Metanephros (tissue), 2 donors: ENCODE results near the gene ST7. TPM values are rescaled to one million over a fixed set of nuclear protein-coding genes. Genes with fewer than 3 reads are reported as not detected.

Source experiments
- small RNA-seq: library from RNA; depleted of rRNA; stranded (forward); fragments of <200 nt; gene quantifications from one replicate; pipeline ENCODE3, GENCODE V24; 2014; ENCODE audit warnings: low replicate concordance
- total RNA-seq: library from RNA; depleted of rRNA; stranded (reverse); fragments of >200 nt; gene quantifications from one replicate; pipeline ENCODE4 v1.2.3, GENCODE V29; 2014

Gene ST7
- 20.7 TPM for total RNA-seq

GRCh38 chr7:116953372-116953905, at the start of gene ST7:
TSS of gene ST7 (plus strand) at chr7:116953501. CDS start at chr7:116953541, 40 bp downstream.

Small RNAs within 50 kb of the gene (small RNA-seq; reads per million reads assigned to genes)
- gene AC002542.1 (not detected), gene MTCYBP6 (not detected), gene RF00019 (not detected), gene RF02179 (not detected), gene RF02180 (not detected), gene RF02181 (not detected), gene RF02183 (not detected), gene RF02184 (not detected), gene RF02185 (not detected), gene RF02188 (not detected), gene RNA5SP239 (not detected)

Other genes starting within 250 kb of the ST7 start
- gene CAPZA2, start 90.9 kb upstream of the ST7 start, total RNA-seq: 124 TPM